Dendritic cell treated with granulocyte-macrophage colony-stimulating factor and Interleukin-4, amounts not matched to agents 40 ng/mL and 50 ng/mL, for 4 days (primary cell): Measurements from ENCODE around the gene MAGEB18.

Source experiments
- H3K27ac Mint-ChIP-seq: one replicate; pipeline ENCODE4 v1.8.0; 2022; ENCODE audit warnings: mild to moderate bottlenecking, mixed read lengths
- H3K27me3 Mint-ChIP-seq: one replicate; pipeline ENCODE4 v1.8.0; 2022; ENCODE audit warnings: mild to moderate bottlenecking, mixed read lengths
- H3K36me3 Mint-ChIP-seq: one replicate; pipeline ENCODE4 v1.8.0; 2022; ENCODE audit warnings: low read depth, mixed read lengths
- H3K4me1 Mint-ChIP-seq: one replicate; pipeline ENCODE4 v1.8.0; 2022; ENCODE audit warnings: low read depth, mixed read lengths
- H3K4me3 Mint-ChIP-seq: one replicate; pipeline ENCODE4 v1.8.0; 2022; ENCODE audit warnings: mild to moderate bottlenecking, moderate library complexity, mixed read lengths
- H3K9me3 Mint-ChIP-seq: one replicate; pipeline ENCODE4 v1.8.0; 2022; ENCODE audit warnings: mixed read lengths
- intact Hi-C: fragments of 100-400 bp; cut with micrococcal nuclease; formaldehyde crosslinking; loops from one replicate; pipeline ENCODE4 v1.15.0; 2022

MAGEB18 gene

DNA sequence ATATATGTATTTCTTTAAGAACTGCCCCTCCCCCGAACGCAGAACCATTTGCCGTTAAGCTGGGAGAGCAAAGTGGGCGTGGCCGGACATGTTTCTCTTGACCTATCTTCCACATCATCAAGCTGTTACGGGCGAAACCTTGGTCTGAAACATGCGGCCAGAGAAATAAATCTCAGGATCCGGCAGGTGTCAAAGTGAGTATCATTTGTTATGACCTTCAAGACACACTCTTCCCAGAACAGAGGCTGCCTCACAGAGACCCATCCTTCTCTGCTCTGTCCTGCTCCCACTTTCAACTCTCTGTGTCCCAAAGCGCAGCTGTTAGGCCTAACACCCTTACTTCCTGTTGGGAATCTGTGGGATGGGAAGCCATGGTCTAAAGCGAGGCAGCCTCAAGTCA, at the start of gene MAGEB18:
Gene MAGEB18, plus strand, starts transcription at position 70 of the 400 bp plus-strand sequence. CDS start 643 bp downstream, outside the sequence.
- no peaks in the 10 kb centered on the region for H3K4me1 Mint-ChIP-seq
- no peak within 1 kb of the TSS for H3K27ac Mint-ChIP-seq
- no peak within 1 kb of the TSS for H3K4me3 Mint-ChIP-seq
- intact Hi-C loops, result no loop called here
- peaks cover 8% of the 10 kb centered on the region for H3K9me3 Mint-ChIP-seq
- no peaks in the 10 kb centered on the region for H3K27me3 Mint-ChIP-seq
- H3K36me3 Mint-ChIP-seq, result no peaks in the 10 kb centered on the region

DNA sequence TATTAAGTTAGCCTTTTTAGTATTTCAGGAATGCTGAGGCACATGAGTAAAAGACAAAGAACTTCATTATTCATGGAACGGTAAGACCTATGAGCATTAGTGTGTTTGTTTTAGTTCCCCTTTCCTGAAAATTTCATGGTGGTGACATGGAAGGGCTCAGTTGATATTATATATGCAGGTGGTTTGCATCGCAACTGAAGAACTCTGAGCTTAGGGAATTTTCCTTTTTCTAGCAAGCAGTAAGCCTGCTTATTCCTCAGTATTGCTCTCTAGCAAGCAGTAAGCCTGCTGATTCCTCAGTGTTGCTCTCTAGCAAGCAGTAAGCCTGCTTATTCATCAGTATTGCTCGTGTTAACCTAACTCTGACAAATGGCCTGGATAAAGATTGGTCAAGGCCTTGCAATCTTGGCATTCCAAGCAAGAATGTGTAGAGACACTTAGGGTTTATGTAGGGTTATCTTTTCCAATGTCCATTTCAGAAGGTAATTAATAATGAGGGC, 37.7 kb upstream of the MAGEB18 start:
- no peak overlapping the region for H3K27ac Mint-ChIP-seq
- intact Hi-C loops, result no loop called here
- H3K27me3 Mint-ChIP-seq, result no peaks in the 10 kb centered on the region
- H3K4me3 Mint-ChIP-seq, result no peak overlapping the region
- no peaks in the 10 kb centered on the region for H3K4me1 Mint-ChIP-seq
- no peaks in the 10 kb centered on the region for H3K9me3 Mint-ChIP-seq
- H3K36me3 Mint-ChIP-seq, result no peaks in the 10 kb centered on the region

DNA sequence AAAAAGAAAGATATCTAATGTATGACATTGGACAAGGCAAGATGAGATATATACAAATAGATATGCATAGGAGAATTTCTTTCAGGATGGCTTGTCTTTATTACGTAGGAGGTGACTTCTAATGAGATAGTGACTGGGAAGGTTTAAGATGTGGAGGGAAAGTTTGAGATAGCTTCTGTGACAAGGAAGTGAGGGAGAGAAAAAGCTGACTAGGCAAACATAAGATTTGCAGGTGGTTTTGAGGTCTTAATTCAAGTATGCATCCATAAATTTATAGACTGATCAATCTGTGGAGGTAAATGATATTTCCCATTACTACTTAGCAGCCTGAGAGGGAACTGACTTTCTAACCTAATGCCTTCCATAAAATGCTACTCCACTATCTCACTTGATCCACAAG, 29.0 kb upstream of the MAGEB18 start:
- Mint-ChIP-seq H3K9me3 (no peaks in the 10 kb centered on the region), H3K27ac (no peak overlapping the region), H3K27me3 (no peaks in the 10 kb centered on the region), H3K4me3 (no peak overlapping the region), H3K36me3 (no peaks in the 10 kb centered on the region), H3K4me1 (no peaks in the 10 kb centered on the region)
- intact Hi-C loops, result no loop called here

DNA sequence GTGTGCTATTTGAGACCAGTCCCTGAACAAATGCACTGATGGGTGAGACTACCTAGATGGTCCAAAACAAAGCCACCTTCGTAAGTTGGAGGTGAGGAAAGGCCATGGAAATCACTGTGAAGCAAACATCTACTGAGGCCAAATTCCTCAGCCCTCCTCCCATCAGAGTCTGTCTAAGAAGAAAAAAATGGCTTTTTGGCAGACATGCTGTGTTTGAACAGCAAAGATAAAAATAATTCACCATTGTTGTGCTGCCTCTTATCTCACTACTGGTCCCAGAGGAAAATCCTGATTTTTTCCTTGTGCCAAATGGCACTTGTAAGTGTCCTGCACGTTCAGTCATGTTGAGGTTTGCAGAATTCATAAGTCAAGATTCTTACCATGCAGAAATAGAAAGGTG, 7.9 kb downstream of the MAGEB18 start:
- intact Hi-C loops, result no loop called here
- Mint-ChIP-seq H3K4me1 (no peaks in the 10 kb centered on the region), H3K4me3 (no peak overlapping the region), H3K9me3 (peaks cover 8% of the 10 kb centered on the region), H3K27me3 (no peaks in the 10 kb centered on the region), H3K36me3 (no peaks in the 10 kb centered on the region), H3K27ac (no peak overlapping the region)

DNA sequence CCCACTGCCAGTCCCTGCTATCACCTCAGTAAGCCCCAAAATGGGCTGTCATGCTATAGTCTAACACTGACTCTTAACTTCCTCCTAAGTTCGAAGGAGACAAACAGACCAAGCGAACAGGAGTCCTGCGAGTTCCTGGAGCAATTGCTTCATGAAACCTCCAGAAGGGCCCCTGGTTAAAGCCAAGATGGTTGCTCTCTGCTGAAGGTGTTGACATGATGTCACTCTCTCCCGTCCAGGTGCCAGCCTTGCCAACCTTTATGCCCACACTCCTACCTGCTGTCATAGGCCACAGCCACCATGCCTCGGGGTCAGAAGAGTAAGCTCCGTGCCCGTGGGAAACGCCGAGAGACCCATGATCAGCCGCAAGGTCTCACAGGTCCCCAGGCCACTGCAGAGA, 22.2 kb downstream of the MAGEB18 start, which contains the start of gene MAGEB6B:
Gene MAGEB6B, plus strand, starts transcription at position 301 of the 400 bp plus-strand sequence. Its CDS starts 0 bp downstream, at position 301.
- intact Hi-C loops, result no loop called here
- H3K36me3 Mint-ChIP-seq, result no peaks in the 10 kb centered on the region
- no peak within 1 kb of the TSS for H3K4me3 Mint-ChIP-seq
- H3K27ac Mint-ChIP-seq, result no peak within 1 kb of the TSS
- no peaks in the 10 kb centered on the region for H3K27me3 Mint-ChIP-seq
- H3K4me1 Mint-ChIP-seq, result no peaks in the 10 kb centered on the region
- H3K9me3 Mint-ChIP-seq, result peaks cover 26% of the 10 kb centered on the region
